K562 (cell line): ENCODE measurements around the gene HOXA11. TPM values are rescaled to one million over a fixed set of nuclear protein-coding genes. Genes with fewer than 3 reads are reported as not detected.

Experiments
- ATAC-seq: fragments of 200-7000 bp; cut with Tn5 transposase; 3 replicates; pipeline ENCODE4 v1.9.1; 2020; ENCODE audit warnings: moderate library complexity
- BruUV-seq: library from RNA; stranded (reverse); fragments of 400-500 nt; replicated peaks from 2 replicates; lab custom pipeline; 2021; lab: Mats Ljungman, UMichigan
- CTCF ChIA-PET: fragments of 300-600 bp; formaldehyde crosslinking; extraction: SDS; loops from one replicate; lab custom pipeline; 2021; ENCODE audit warnings: low intra/inter-chr PET ratio; lab: Yijun Ruan, JAX
- POLR2A ChIA-PET: fragments of 300-600, 350-650 bp; sonication (Branson Sonifier 250); formaldehyde crosslinking; extraction: SDS; loops from one replicate; lab custom pipeline; 2021; ENCODE audit warnings: antibody characterized with exemption, inconsistent platforms; lab: Yijun Ruan, JAX
- DNase-seq, 4 experiments: peaks; one replicate each; pipeline versions ENCODE4 v3.0.0 to v3.0.0-alpha.2; 2011 to 2018; ENCODE audit warnings: low spot score in 3 of 4, mixed read lengths in 3 of 4; ENCODE audit errors: extremely low read depth in 1 of 4
- FAIRE-seq: peaks from 2 replicates; lab custom pipeline; 2011; peaks lifted over from hg19 to GRCh38; lab: Jason Lieb, UNC
- H2AFZ ChIP-seq: 2 replicates; pipeline ENCODE4 v1.6.0; 2011; ENCODE audit warnings: low read depth, low read length, control low read depth, inconsistent platforms
- H3K27ac ChIP-seq: fragments of 200-600 bp; 3 replicates; pipeline ENCODE4 v1.8.0; 2011; ENCODE audit warnings: low read depth, mild to moderate bottlenecking, control low read depth, inconsistent platforms, low read length, moderate library complexity, mixed read lengths; ENCODE audit errors: extremely low read depth
- H3K27me3 ChIP-seq, 2 experiments: fragments of 300-600 bp in 1 of 2; 2 replicates in 1 of 2; 3 replicates in 1 of 2; pipeline versions ENCODE4 v1.6.0 to v1.8.0; 2011; ENCODE audit warnings: inconsistent platforms in 2 of 2, low read length in 2 of 2, mild to moderate bottlenecking in 1 of 2, mixed read lengths in 1 of 2, moderate library complexity in 1 of 2; ENCODE audit not compliant: control insufficient read depth in 2 of 2, insufficient read depth in 2 of 2
- H3K36me3 ChIP-seq: fragments of 300-600 bp; 3 replicates; pipeline ENCODE4 v1.8.0; 2011; ENCODE audit warnings: mild to moderate bottlenecking, low read length, inconsistent platforms; ENCODE audit not compliant: control insufficient read depth, insufficient read depth
- H3K4me1 ChIP-seq, 2 experiments: fragments of 200-600 bp in 1 of 2; replicated peaks in 1 of 2; 2 replicates in 1 of 2; 3 replicates in 1 of 2; pipeline versions ENCODE4 v1.5.1 to v1.8.0; 2011; ENCODE audit warnings: inconsistent platforms in 2 of 2, low read length in 2 of 2, mild to moderate bottlenecking in 1 of 2, mixed read lengths in 1 of 2, moderate library complexity in 1 of 2; ENCODE audit not compliant: control insufficient read depth in 2 of 2, insufficient read depth in 2 of 2
- H3K4me2 ChIP-seq: 2 replicates; pipeline ENCODE4 v1.6.1; 2011; ENCODE audit warnings: low read length, control low read depth, inconsistent platforms, mixed read lengths; ENCODE audit not compliant: insufficient read depth
- H3K4me3 ChIP-seq: fragments of 200-600 bp; sonication (generic), shearing (Covaris generic); 2 replicates; pipeline ENCODE4 v1.5.1; 2016; ENCODE audit warnings: control low read depth, inconsistent platforms
- H3K79me2 ChIP-seq: fragments of 200-600 bp; 3 replicates; pipeline ENCODE4 v1.8.0; 2011; ENCODE audit warnings: low read length, inconsistent platforms; ENCODE audit not compliant: control insufficient read depth, insufficient read depth
- H3K9ac ChIP-seq, 2 experiments: 2 replicates each; pipeline versions ENCODE4 v1.6.0 to v1.6.1; 2011; ENCODE audit warnings: low read depth in 2 of 2, low read length in 2 of 2, control low read depth in 1 of 2, inconsistent platforms in 1 of 2, mild to moderate bottlenecking in 1 of 2, mixed read lengths in 1 of 2; ENCODE audit not compliant: insufficient read depth in 1 of 2
- H3K9me1 ChIP-seq: one replicate; pipeline ENCODE4 v1.6.0; 2011; ENCODE audit warnings: inconsistent platforms, mild to moderate bottlenecking, low read length, moderate library complexity; ENCODE audit not compliant: control insufficient read depth, insufficient read depth
- H3K9me3 ChIP-seq: replicated peaks from 2 replicates; pipeline ENCODE4 v1.5.1; 2011; ENCODE audit warnings: low read depth, low read length, inconsistent platforms; ENCODE audit not compliant: control insufficient read depth, insufficient read depth
- H4K20me1 ChIP-seq: replicated peaks from 2 replicates; pipeline ENCODE4 v1.6.1; 2011; ENCODE audit warnings: low read length, inconsistent platforms, mixed read lengths; ENCODE audit not compliant: control insufficient read depth, insufficient read depth
- BCL6 ChIP-seq: fragments of 250-450 bp; sonication (Bioruptor Pico); IDR thresholded peaks from 2 replicates; pipeline ENCODE4 v1.4.0; 2020
- CREBBP ChIP-seq: IDR thresholded peaks from one replicate; pipeline ENCODE4 v1.6.1; 2012; ENCODE audit warnings: low read depth, mild to moderate bottlenecking, control low read depth, inconsistent platforms, low read length
- NFE2L1 ChIP-seq: fragments of 450-650 bp; IDR thresholded peaks from 2 replicates; pipeline ENCODE4 v1.6.1; 2016; ENCODE audit warnings: missing genetic modification characterization, low read depth, mild to moderate bottlenecking, missing compliant biosample characterization, moderate library complexity, borderline replicate concordance
- NR2C1 ChIP-seq, 2 experiments: fragments of 450-650 bp; IDR thresholded peaks; 2 replicates each; pipeline ENCODE4 v1.6.1; 2017; ENCODE audit warnings: mild to moderate bottlenecking in 2 of 2, antibody characterized with exemption in 1 of 2, inconsistent platforms in 1 of 2, missing compliant biosample characterization in 1 of 2, missing genetic modification characterization in 1 of 2
- SMC3 ChIP-seq: conservative IDR thresholded peaks from 2 replicates; pipeline ENCODE4 v1.6.1; 2011; ENCODE audit warnings: low read depth, low read length, improper control_type of control experiment; ENCODE audit not compliant: insufficient read depth
- ZNF41 ChIP-seq: fragments of 250-450 bp; sonication (Bioruptor Pico); conservative IDR thresholded peaks from 2 replicates; pipeline ENCODE4 v1.4.0; 2020; ENCODE audit warnings: mild to moderate bottlenecking
- ZNF583 ChIP-seq: fragments of 250-450 bp; sonication (Bioruptor Pico); IDR thresholded peaks from 2 replicates; pipeline ENCODE4 v1.4.0; 2020
- WGBS: fragments of 100-300 bp; shearing (Covaris generic); methylation state at CpG from one replicate; pipeline ENCODE4 v1.1.6; 2016; ENCODE audit warnings: low coverage, mixed read lengths; ENCODE audit not compliant: insufficient coverage; ENCODE audit errors: missing lambda C conversion rate; 5-methylcytosine and 5-hydroxymethylcytosine counted together
- in situ Hi-C: fragments of 300-500 bp; cut with MboI; formaldehyde crosslinking; loops from 4 replicates; pipeline ENCODE4 v1.15.0; 2018; ENCODE audit warnings: inconsistent platforms, mixed read lengths
- intact Hi-C: fragments of 100-400 bp; cut with micrococcal nuclease; formaldehyde crosslinking; loops from 2 replicates; pipeline ENCODE4 v1.14.2; 2022
- polyA plus RNA-seq, 8 experiments: library from polyadenylated mRNA; depleted of rRNA in 4 of 8; stranded (reverse) in 5 of 8; unstranded in 3 of 8; fragments of >200 nt; fragmentation: Nextera tagmentation in 2 of 8; fragmentation: Illumina TruSeq in 1 of 8; extraction: Ambion mirVana in 2 of 8; extraction: Trizol in 1 of 8; gene quantifications; 2 replicates each; pipeline versions ENCODE4 v1.2.1 to v1.2.3, GENCODE V29; 2011 to 2014; ENCODE audit warnings: inconsistent platforms in 1 of 8, missing spikeins in 1 of 8
- total RNA-seq, 7 experiments: library from RNA; depleted of rRNA in 6 of 7; stranded (reverse); fragments of >200 nt in 6 of 7; fragmentation: Illumina TruSeq in 2 of 7; extraction: Trizol in 2 of 7; gene quantifications; 2 replicates each; pipeline versions ENCODE4 v1.2.1 to v1.2.3, GENCODE V29; 2011 to 2021; ENCODE audit warnings: low replicate concordance in 1 of 7
- TF ChIP-seq, protein P1 (sequence below): fragments of 200-800 bp; sonication (Bioruptor generic); IDR thresholded peaks from 2 replicates; pipeline ENCODE4 v1.6.1; 2017; ENCODE audit warnings: missing genetic modification characterization, missing compliant biosample characterization
- TF ChIP-seq, protein P2 (sequence below): fragments of 450-650 bp; formaldehyde crosslinking; IDR thresholded peaks from 2 replicates; pipeline ENCODE4 v1.4.0; 2020; ENCODE audit warnings: mild to moderate bottlenecking, moderate library complexity
- TF ChIP-seq, protein P3 (sequence below), 2 experiments: fragments of 250-450 bp in 1 of 2; fragments of 450-650 bp in 1 of 2; sonication (Bioruptor Pico) in 1 of 2; IDR thresholded peaks; 2 replicates each; pipeline versions ENCODE4 v1.6.1 to v1.8.0; 2016 to 2021; ENCODE audit warnings: mild to moderate bottlenecking in 2 of 2, moderate library complexity in 2 of 2, missing compliant biosample characterization in 1 of 2, missing genetic modification characterization in 1 of 2

The HOXA11 gene
- total and polyA plus RNA-seq, 9 of the 15 experiments (the other 6 are each of a cell fraction or from before 2014, with no cell fraction given): not detected

DNA sequence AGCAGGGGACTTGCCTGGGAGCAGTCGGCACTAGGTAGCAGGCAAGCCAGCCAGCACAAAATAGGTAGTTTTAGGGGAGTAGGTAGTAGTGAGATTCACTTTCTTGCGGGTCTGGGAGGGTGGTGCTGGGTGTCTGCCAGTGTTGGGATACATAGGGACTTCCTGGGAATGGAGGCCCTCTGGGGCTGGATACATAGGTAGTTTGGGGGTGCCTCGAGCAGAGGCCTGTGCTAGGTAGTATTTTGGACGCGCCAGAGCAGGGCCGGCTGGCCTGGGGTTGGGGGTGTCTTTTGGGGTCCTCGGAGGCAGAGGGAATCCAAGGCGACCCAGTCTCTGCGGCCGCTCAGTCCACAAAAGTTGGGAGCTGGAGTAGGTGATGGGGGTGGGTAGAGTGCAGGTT, 30.7 kb downstream of the HOXA11 start:
- intact Hi-C loops (no loop called here), in situ Hi-C loops (loop anchor here (25.0 kb wide), 3 partner anchors 642 to 1267 kb away; no protein-coding TSS in a partner anchor)
- Histone ChIP-seq H4K20me1 (no peaks in the 10 kb centered on the region), H3K36me3 (no peaks in the 10 kb centered on the region), H3K27ac (no peak overlapping the region), H3K9me1 (no peaks in the 10 kb centered on the region), H3K4me2 (no peak overlapping the region), H3K4me3 (no peak overlapping the region), H3K9ac (no peak overlapping the region), H3K27me3 (peaks cover 32 to 89% of the 10 kb centered on the region in 2 experiments), H3K79me2 (no peaks in the 10 kb centered on the region), H3K4me1 (peaks cover 0 to 15% of the 10 kb centered on the region in 2 experiments; a peak in 2 of 5 replicates), H3K9me3 (no peaks in the 10 kb centered on the region), H2AFZ (no peak overlapping the region)
- CTCF ChIA-PET: no interaction called here
- TF ChIP-seq CREBBP (no peak), NR2C1 (IDR thresholded peaks at IDR 0.05) (no peak), NR2C1 (tag; IDR thresholded peaks at IDR 0.05) (no peak), NFE2L1 (tag) (no peak), SMC3 (no peak), ZNF583 (CRISPR knock-in tag) (no peak), ZNF41 (no peak), BCL6 (CRISPR knock-in tag) (no peak)
- TF ChIP-seq, protein P1, sequence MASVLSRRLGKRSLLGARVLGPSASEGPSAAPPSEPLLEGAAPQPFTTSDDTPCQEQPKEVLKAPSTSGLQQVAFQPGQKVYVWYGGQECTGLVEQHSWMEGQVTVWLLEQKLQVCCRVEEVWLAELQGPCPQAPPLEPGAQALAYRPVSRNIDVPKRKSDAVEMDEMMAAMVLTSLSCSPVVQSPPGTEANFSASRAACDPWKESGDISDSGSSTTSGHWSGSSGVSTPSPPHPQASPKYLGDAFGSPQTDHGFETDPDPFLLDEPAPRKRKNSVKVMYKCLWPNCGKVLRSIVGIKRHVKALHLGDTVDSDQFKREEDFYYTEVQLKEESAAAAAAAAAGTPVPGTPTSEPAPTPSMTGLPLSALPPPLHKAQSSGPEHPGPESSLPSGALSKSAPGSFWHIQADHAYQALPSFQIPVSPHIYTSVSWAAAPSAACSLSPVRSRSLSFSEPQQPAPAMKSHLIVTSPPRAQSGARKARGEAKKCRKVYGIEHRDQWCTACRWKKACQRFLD (CRISPR knock-in tag): no peak
- TF ChIP-seq, protein P2, sequence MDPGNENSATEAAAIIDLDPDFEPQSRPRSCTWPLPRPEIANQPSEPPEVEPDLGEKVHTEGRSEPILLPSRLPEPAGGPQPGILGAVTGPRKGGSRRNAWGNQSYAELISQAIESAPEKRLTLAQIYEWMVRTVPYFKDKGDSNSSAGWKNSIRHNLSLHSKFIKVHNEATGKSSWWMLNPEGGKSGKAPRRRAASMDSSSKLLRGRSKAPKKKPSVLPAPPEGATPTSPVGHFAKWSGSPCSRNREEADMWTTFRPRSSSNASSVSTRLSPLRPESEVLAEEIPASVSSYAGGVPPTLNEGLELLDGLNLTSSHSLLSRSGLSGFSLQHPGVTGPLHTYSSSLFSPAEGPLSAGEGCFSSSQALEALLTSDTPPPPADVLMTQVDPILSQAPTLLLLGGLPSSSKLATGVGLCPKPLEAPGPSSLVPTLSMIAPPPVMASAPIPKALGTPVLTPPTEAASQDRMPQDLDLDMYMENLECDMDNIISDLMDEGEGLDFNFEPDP (CRISPR knock-in tag): no peak
- TF ChIP-seq, protein P3, sequence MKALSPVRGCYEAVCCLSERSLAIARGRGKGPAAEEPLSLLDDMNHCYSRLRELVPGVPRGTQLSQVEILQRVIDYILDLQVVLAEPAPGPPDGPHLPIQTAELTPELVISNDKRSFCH (CRISPR knock-in tag; IDR thresholded peaks at IDR 0.05): no peak
- TF ChIP-seq, protein P3 (tag; IDR thresholded peaks at IDR 0.05): no peak
- POLR2A ChIA-PET: no interaction called here
- FAIRE-seq (no peak), DNase-seq (no peak), ATAC-seq (no peak)
- no TSS peak for BruUV-seq
- 8% methylated on average over 10 of the region's 10 CpGs for WGBS
